Trophoblast cell (in vitro differentiated cells and primary cell): Measurements from ENCODE around the gene MBD3.

ENCODE experiments used
- DNase-seq, 2 donors: peaks; one replicate each; pipeline ENCODE4 v3.0.0-alpha.2; 2016
- H2AFZ ChIP-seq: 2 replicates; pipeline ENCODE4 v1.6.1; 2013; ENCODE audit warnings: low read length, moderate library complexity, mild to moderate bottlenecking; ENCODE audit not compliant: insufficient read depth, poor library complexity
- H2AK5ac ChIP-seq: 2 replicates; pipeline ENCODE4 v1.6.1; 2013; ENCODE audit warnings: mild to moderate bottlenecking, low read length
- H2BK120ac ChIP-seq: 2 replicates; pipeline ENCODE4 v1.6.1; 2013; ENCODE audit warnings: low read length, mild to moderate bottlenecking, moderate library complexity; ENCODE audit not compliant: insufficient read depth, poor library complexity
- H2BK12ac ChIP-seq: 2 replicates; pipeline ENCODE4 v1.6.1; 2013; ENCODE audit warnings: mild to moderate bottlenecking, low read length, moderate library complexity
- H2BK5ac ChIP-seq: 2 replicates; pipeline ENCODE4 v1.6.1; 2013; ENCODE audit warnings: low read length, low read depth, moderate library complexity, mild to moderate bottlenecking; ENCODE audit not compliant: poor library complexity
- H3K14ac ChIP-seq: 2 replicates; pipeline ENCODE4 v1.6.1; 2013; ENCODE audit warnings: mild to moderate bottlenecking, low read length
- H3K18ac ChIP-seq: 2 replicates; pipeline ENCODE4 v1.6.1; 2013; ENCODE audit warnings: mild to moderate bottlenecking, low read length
- H3K23ac ChIP-seq: 2 replicates; pipeline ENCODE4 v1.6.1; 2013; ENCODE audit warnings: low read length
- H3K27ac ChIP-seq: 2 replicates; pipeline ENCODE4 v1.5.1; 2013; ENCODE audit warnings: low read depth, mild to moderate bottlenecking, inconsistent platforms, low read length, moderate library complexity
- H3K27me3 ChIP-seq: 2 replicates; pipeline ENCODE4 v1.6.1; 2013; ENCODE audit warnings: inconsistent platforms, mild to moderate bottlenecking, low read length, moderate library complexity; ENCODE audit not compliant: insufficient read depth
- H3K36me3 ChIP-seq, 2 experiments: 1 replicate in 1 of 2; 2 replicates in 1 of 2; pipeline ENCODE4 v1.6.1; 2013; ENCODE audit warnings: low read length in 2 of 2, mild to moderate bottlenecking in 2 of 2, moderate library complexity in 1 of 2; ENCODE audit not compliant: insufficient read depth in 2 of 2, control insufficient read depth in 1 of 2
- H3K4ac ChIP-seq: 2 replicates; pipeline ENCODE4 v1.6.1; 2013; ENCODE audit warnings: low read depth, mild to moderate bottlenecking, low read length, moderate library complexity
- H3K4me1 ChIP-seq, 2 experiments: 1 replicate in 1 of 2; 2 replicates in 1 of 2; pipeline ENCODE4 v1.6.1; 2013; ENCODE audit warnings: low read length in 2 of 2, mild to moderate bottlenecking in 2 of 2, moderate library complexity in 1 of 2; ENCODE audit not compliant: insufficient read depth in 2 of 2, control insufficient read depth in 1 of 2
- H3K4me2 ChIP-seq: 2 replicates; pipeline ENCODE4 v1.6.1; 2013; ENCODE audit warnings: inconsistent platforms, mild to moderate bottlenecking, low read length, moderate library complexity
- H3K4me3 ChIP-seq: 2 replicates; pipeline ENCODE4 v1.5.1; 2013; ENCODE audit warnings: mild to moderate bottlenecking, low read depth, low read length, inconsistent platforms
- H3K79me1 ChIP-seq: one replicate; pipeline ENCODE4 v1.6.1; 2013; ENCODE audit warnings: low read length
- H3K79me2 ChIP-seq: 2 replicates; pipeline ENCODE4 v1.6.1; 2013; ENCODE audit warnings: low read length, mild to moderate bottlenecking; ENCODE audit not compliant: control insufficient read depth, insufficient read depth, poor library complexity
- H3K9ac ChIP-seq: 2 replicates; pipeline ENCODE4 v1.6.1; 2013; ENCODE audit warnings: mild to moderate bottlenecking, low read length
- H3K9me3 ChIP-seq: 2 replicates; pipeline ENCODE4 v1.6.1; 2013; ENCODE audit warnings: low read depth, mild to moderate bottlenecking, control low read depth, inconsistent platforms, low read length; ENCODE audit not compliant: insufficient read depth
- H4K12ac ChIP-seq: 2 replicates; pipeline ENCODE4 v1.6.1; 2013; ENCODE audit warnings: low read depth, mild to moderate bottlenecking, low read length, moderate library complexity
- H4K8ac ChIP-seq: 2 replicates; pipeline ENCODE4 v1.6.1; 2013; ENCODE audit warnings: low read depth, mild to moderate bottlenecking, low read length, moderate library complexity
- H4K91ac ChIP-seq: one replicate; pipeline ENCODE4 v1.6.1; 2013; ENCODE audit warnings: low read depth, mild to moderate bottlenecking, low read length, moderate library complexity
- WGBS: extraction: QIAGEN DNeasy Blood & Tissue Kit; methylation state at CpG from one replicate; pipeline ENCODE4 v1.1.7; 2013; ENCODE audit warnings: missing lambda C conversion rate; ENCODE audit not compliant: insufficient read length, insufficient coverage; ENCODE audit errors: extremely low coverage; 5-methylcytosine and 5-hydroxymethylcytosine counted together

Gene MBD3

GRCh38 chr19:1585243-1585580 is 7.5 kb downstream of the MBD3 start:
- H3K4me2 ChIP-seq: no peak overlapping the region
- H4K8ac ChIP-seq: no peak overlapping the region
- H2BK12ac ChIP-seq: no peak overlapping the region
- no peak overlapping the region for H4K12ac ChIP-seq
- H2AFZ ChIP-seq: no peak overlapping the region
- H3K14ac ChIP-seq: no peak overlapping the region
- H3K9me3 ChIP-seq: peaks cover 4% of the 10 kb centered on the region
- H3K18ac ChIP-seq: no peak overlapping the region
- H3K4me3 ChIP-seq: no peak overlapping the region
- peaks cover 6% of the 10 kb centered on the region for H3K79me2 ChIP-seq
- H2BK5ac ChIP-seq: no peak overlapping the region
- no peaks in the 10 kb centered on the region for H3K27me3 ChIP-seq
- no peak overlapping the region for H3K4ac ChIP-seq
- no peak for DNase-seq
- no peak overlapping the region for H2BK120ac ChIP-seq
- no peak overlapping the region for H3K9ac ChIP-seq
- H3K79me1 ChIP-seq: peaks cover 2% of the 10 kb centered on the region
- H3K27ac ChIP-seq: no peak overlapping the region
- peaks cover 46 to 49% of the 10 kb centered on the region in 2 experiments for H3K36me3 ChIP-seq
- H3K23ac ChIP-seq: no peak overlapping the region
- H4K91ac ChIP-seq: no peak overlapping the region
- WGBS: no CpG with 5 or more reads among the region's 13 CpGs
- peaks cover 8 to 13% of the 10 kb centered on the region in 2 experiments for H3K4me1 ChIP-seq
- no peak overlapping the region for H2AK5ac ChIP-seq

GRCh38 chr19:1584500-1585242 is 8.0 kb downstream of the MBD3 start:
- no peak overlapping the region for H3K4me2 ChIP-seq
- H3K14ac ChIP-seq: no peak overlapping the region
- H4K8ac ChIP-seq: no peak overlapping the region
- peak overlapping the region; percentile 23 for H3K4me3 ChIP-seq
- peaks cover 51% of the 10 kb centered on the region in 2 experiments for H3K36me3 ChIP-seq
- H3K79me1 ChIP-seq: peaks cover 2% of the 10 kb centered on the region
- H4K91ac ChIP-seq: peak overlapping the region; percentile 6
- peaks cover 4% of the 10 kb centered on the region for H3K9me3 ChIP-seq
- no peaks in the 10 kb centered on the region for H3K27me3 ChIP-seq
- no peak overlapping the region for H3K23ac ChIP-seq
- no peak overlapping the region for H2AFZ ChIP-seq
- H2BK5ac ChIP-seq: no peak overlapping the region
- H3K79me2 ChIP-seq: peaks cover 5% of the 10 kb centered on the region
- H3K4ac ChIP-seq: no peak overlapping the region
- WGBS: no CpG with 5 or more reads among the region's 87 CpGs
- no peak overlapping the region for H2BK12ac ChIP-seq
- H3K27ac ChIP-seq: no peak overlapping the region
- no peak overlapping the region for H2BK120ac ChIP-seq
- H3K18ac ChIP-seq: peak overlapping the region; percentile 50
- peak; percentile 91 for DNase-seq
- peaks cover 8 to 12% of the 10 kb centered on the region in 2 experiments for H3K4me1 ChIP-seq
- H4K12ac ChIP-seq: no peak overlapping the region
- no peak overlapping the region for H2AK5ac ChIP-seq
- no peak overlapping the region for H3K9ac ChIP-seq

GRCh38 chr19:1582201-1582600 is 10.5 kb downstream of the MBD3 start:
- Histone ChIP-seq H3K18ac (no peak overlapping the region), H3K9me3 (peaks cover 4% of the 10 kb centered on the region), H3K9ac (no peak overlapping the region), H3K4me2 (no peak overlapping the region), H3K27me3 (no peaks in the 10 kb centered on the region), H3K14ac (no peak overlapping the region), H3K4me1 (peaks cover 4 to 5% of the 10 kb centered on the region in 2 experiments), H3K79me2 (peaks cover 2% of the 10 kb centered on the region), H3K4me3 (no peak overlapping the region), H4K12ac (no peak overlapping the region), H4K8ac (no peak overlapping the region), H2BK120ac (no peak overlapping the region), H2AK5ac (no peak overlapping the region), H3K36me3 (peaks cover 73% of the 10 kb centered on the region in 2 experiments), H2AFZ (no peak overlapping the region), H3K79me1 (no peaks in the 10 kb centered on the region), H3K27ac (no peak overlapping the region), H4K91ac (peak overlapping the region; percentile 25), H3K23ac (no peak overlapping the region), H3K4ac (no peak overlapping the region), H2BK5ac (peak overlapping the region; percentile 24), H2BK12ac (no peak overlapping the region)
- WGBS: no CpG with 5 or more reads among the region's 9 CpGs
- peak; percentile 96 to 97 for DNase-seq

- Histone ChIP-seq H3K23ac (no peak overlapping the region), H2BK5ac (no peak overlapping the region)
These were observed 11.7 kb downstream of the MBD3 start for GRCh38 chr19:1580957-1581356.

More at GRCh38 chr19:1580957-1581356, 11.7 kb downstream of the MBD3 start:
- Histone ChIP-seq H3K27ac (no peak overlapping the region), H2AFZ (no peak overlapping the region), H2AK5ac (no peak overlapping the region), H3K14ac (no peak overlapping the region), H3K9me3 (peaks cover 4% of the 10 kb centered on the region), H2BK12ac (no peak overlapping the region), H3K27me3 (no peaks in the 10 kb centered on the region), H3K36me3 (peaks cover 80 to 82% of the 10 kb centered on the region in 2 experiments), H3K4me1 (peaks cover 0 to 4% of the 10 kb centered on the region in 2 experiments), H4K8ac (no peak overlapping the region), H3K79me1 (no peaks in the 10 kb centered on the region), H3K4me2 (no peak overlapping the region), H4K12ac (no peak overlapping the region), H3K18ac (peak overlapping the region; percentile 25), H3K4me3 (no peak overlapping the region), H3K79me2 (no peaks in the 10 kb centered on the region), H2BK120ac (no peak overlapping the region), H3K4ac (no peak overlapping the region), H3K9ac (no peak overlapping the region), H4K91ac (peak overlapping the region; percentile 3)
- no peak for DNase-seq
- no CpG with 5 or more reads among the region's 22 CpGs for WGBS
